ENCODE measurements around the gene SPATA6. TPM values are rescaled to one million over a fixed set of nuclear protein-coding genes. Genes with fewer than 3 reads are reported as not detected.
"Not testable (repeated sequence)": the region's sequence is repeated elsewhere in the genome, so short reads cannot be mapped to it uniquely, and the experiment has no call there.

SPATA6 gene
- total RNA-seq, 3 donors from 2014 or later (not counting 1 experiment from before 2014, with no cell fraction given), result 2.4 to 6.1 (median 3.5) TPM

DNA sequence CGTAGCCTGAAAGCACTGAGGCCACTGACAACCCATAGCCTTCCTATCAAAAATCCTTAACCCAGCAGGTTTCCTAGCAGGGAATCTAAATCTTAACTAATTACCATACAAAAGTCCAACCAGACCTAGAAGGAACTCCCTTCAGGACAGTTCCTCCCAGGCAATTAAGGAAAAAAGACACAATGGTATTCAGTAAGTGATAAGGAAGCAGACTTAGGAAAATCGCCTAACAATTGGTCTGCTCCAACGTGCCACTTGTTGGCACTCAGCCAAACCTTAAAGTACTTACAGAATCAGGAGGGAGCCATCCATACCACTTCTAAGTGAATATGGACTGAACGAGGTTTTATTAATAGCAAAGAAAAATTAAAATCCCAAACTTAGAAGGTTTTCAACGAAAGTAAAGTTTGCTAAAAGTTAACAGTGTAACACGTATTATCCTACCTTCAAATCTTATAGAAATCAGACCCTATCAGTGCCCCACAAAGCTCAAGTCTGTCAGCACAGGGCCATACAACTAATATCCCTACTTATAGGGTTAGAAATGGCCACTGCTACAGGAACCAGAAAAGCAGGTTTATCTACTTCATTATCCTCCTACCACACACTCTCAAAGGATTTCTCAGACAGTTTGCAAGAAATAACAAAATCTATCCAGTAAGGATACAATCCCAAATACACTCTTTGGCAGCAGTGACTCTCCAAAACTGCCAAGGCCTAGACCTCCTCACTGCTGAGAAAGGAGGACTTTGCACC is 29.0 kb downstream of the SPATA6 start:
- no peak overlapping the region for H3K27ac ChIP-seq (ENCODE audit: low read length)
- Mint-ChIP-seq H3K27ac (no peak overlapping the region), H3K4me3 (no peak overlapping the region), H3K27me3 (ENCODE audit: low read depth in 2 of 2) (no peaks in the 10 kb centered on the region), H3K4me1 (no peaks in the 10 kb centered on the region), H3K36me3 (no peaks in the 10 kb centered on the region), H3K9me3 (peaks cover 5 to 9% of the 10 kb centered on the region in 2 donors)
- H3K27me3 ChIP-seq (ENCODE audit: control insufficient read depth, insufficient read depth, low read length), result no peaks in the 10 kb centered on the region
- intact Hi-C loops (cut with micrococcal nuclease), result no loop called here
- WGBS (ENCODE audit: insufficient coverage), result 93% methylated on average over 4 of the region's 6 CpGs
- H3K4me3 ChIP-seq (ENCODE audit: low read length), result no peak overlapping the region
- H3K36me3 ChIP-seq (ENCODE audit: control insufficient read depth, insufficient read depth, low read length), result no peaks in the 10 kb centered on the region
- H3K9me3 ChIP-seq (ENCODE audit: control insufficient read depth, insufficient read depth, low read length), result peaks cover 8% of the 10 kb centered on the region
- TF ChIP-seq, protein P1, sequence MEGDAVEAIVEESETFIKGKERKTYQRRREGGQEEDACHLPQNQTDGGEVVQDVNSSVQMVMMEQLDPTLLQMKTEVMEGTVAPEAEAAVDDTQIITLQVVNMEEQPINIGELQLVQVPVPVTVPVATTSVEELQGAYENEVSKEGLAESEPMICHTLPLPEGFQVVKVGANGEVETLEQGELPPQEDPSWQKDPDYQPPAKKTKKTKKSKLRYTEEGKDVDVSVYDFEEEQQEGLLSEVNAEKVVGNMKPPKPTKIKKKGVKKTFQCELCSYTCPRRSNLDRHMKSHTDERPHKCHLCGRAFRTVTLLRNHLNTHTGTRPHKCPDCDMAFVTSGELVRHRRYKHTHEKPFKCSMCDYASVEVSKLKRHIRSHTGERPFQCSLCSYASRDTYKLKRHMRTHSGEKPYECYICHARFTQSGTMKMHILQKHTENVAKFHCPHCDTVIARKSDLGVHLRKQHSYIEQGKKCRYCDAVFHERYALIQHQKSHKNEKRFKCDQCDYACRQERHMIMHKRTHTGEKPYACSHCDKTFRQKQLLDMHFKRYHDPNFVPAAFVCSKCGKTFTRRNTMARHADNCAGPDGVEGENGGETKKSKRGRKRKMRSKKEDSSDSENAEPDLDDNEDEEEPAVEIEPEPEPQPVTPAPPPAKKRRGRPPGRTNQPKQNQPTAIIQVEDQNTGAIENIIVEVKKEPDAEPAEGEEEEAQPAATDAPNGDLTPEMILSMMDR (IDR thresholded peaks at IDR 0.05), result no peak
- H3K4me1 ChIP-seq (ENCODE audit: control insufficient read depth, insufficient read depth, low read length), result no peaks in the 10 kb centered on the region
- DNase-seq (no peak), ATAC-seq (no peak)

DNA sequence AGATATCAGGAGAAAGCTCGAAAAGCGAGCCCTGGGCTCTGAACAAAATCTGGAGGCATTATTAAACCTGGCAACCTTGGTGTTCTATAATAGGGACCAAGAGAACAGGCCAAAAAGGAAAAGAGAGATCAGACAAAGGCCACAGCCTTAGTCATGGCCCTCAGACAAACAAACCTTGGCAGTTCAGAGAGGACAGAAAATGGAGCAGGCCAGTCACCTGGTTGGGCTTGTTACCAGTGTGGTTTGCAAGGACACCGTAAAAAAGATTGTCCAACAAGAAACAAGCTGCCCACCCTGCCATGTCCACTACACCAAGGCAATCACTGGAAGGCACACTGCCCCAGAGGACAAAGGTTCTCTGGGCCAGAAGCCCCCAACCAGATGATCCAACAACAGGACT is 31.2 kb downstream of the SPATA6 start:
- H3K27me3 ChIP-seq (ENCODE audit: control insufficient read depth, insufficient read depth, low read length); ATAC-seq; H3K9me3 ChIP-seq (ENCODE audit: control insufficient read depth, insufficient read depth, low read length); H3K4me1 ChIP-seq (ENCODE audit: control insufficient read depth, insufficient read depth, low read length); H3K27ac Mint-ChIP-seq; intact Hi-C loops (cut with micrococcal nuclease); H3K4me1 Mint-ChIP-seq; DNase-seq; H3K36me3 Mint-ChIP-seq; H3K4me3 Mint-ChIP-seq; H3K27ac ChIP-seq (ENCODE audit: low read length); H3K4me3 ChIP-seq (ENCODE audit: low read length); H3K9me3 Mint-ChIP-seq; H3K36me3 ChIP-seq (ENCODE audit: control insufficient read depth, insufficient read depth, low read length); H3K27me3 Mint-ChIP-seq (ENCODE audit: low read depth in 2 of 2): not testable (repeated sequence)
- 100% methylated on average over 3 of the region's 3 CpGs for WGBS (ENCODE audit: insufficient coverage)

DNA sequence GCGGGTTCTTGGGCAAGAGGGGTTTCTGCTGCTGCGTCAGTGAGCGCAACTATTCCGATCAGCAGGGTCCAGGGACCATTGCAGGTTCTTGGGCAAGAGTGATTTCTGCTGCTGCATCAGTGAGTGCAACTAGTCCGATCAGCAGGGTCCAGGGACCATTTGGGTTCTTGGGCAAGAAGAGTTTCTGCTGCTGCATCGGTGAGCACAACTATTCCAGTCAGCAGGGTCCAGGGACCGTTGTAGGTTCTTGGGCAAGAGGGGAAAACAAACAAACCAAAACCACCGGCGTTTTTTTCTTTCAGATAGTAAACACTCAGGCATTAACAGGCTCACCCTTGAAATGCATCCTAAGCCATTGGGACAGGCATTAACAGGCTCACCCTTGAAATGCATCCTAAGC is 32.6 kb downstream of the SPATA6 start:
- Histone ChIP-seq H3K9me3 (ENCODE audit: control insufficient read depth, insufficient read depth, low read length) (peaks cover 8% of the 10 kb centered on the region), H3K4me3 (ENCODE audit: low read length) (no peak overlapping the region), H3K36me3 (ENCODE audit: control insufficient read depth, insufficient read depth, low read length) (no peaks in the 10 kb centered on the region), H3K4me1 (ENCODE audit: control insufficient read depth, insufficient read depth, low read length) (no peaks in the 10 kb centered on the region), H3K27ac (ENCODE audit: low read length) (no peak overlapping the region), H3K27me3 (ENCODE audit: control insufficient read depth, insufficient read depth, low read length) (no peaks in the 10 kb centered on the region)
- H3K27me3 Mint-ChIP-seq (ENCODE audit: low read depth in 2 of 2), result no peaks in the 10 kb centered on the region
- no peak for DNase-seq
- TF ChIP-seq, protein P1 (IDR thresholded peaks at IDR 0.05), result no peak
- H3K36me3 Mint-ChIP-seq, result no peaks in the 10 kb centered on the region
- H3K4me3 Mint-ChIP-seq, result no peak overlapping the region
- WGBS (ENCODE audit: insufficient coverage), result 91% methylated on average over 9 of the region's 9 CpGs
- ATAC-seq, result no peak
- intact Hi-C loops (cut with micrococcal nuclease), result no loop called here
- no peak overlapping the region for H3K27ac Mint-ChIP-seq
- H3K4me1 Mint-ChIP-seq, result no peaks in the 10 kb centered on the region
- H3K9me3 Mint-ChIP-seq, result peaks cover 5 to 9% of the 10 kb centered on the region in 2 donors

DNA sequence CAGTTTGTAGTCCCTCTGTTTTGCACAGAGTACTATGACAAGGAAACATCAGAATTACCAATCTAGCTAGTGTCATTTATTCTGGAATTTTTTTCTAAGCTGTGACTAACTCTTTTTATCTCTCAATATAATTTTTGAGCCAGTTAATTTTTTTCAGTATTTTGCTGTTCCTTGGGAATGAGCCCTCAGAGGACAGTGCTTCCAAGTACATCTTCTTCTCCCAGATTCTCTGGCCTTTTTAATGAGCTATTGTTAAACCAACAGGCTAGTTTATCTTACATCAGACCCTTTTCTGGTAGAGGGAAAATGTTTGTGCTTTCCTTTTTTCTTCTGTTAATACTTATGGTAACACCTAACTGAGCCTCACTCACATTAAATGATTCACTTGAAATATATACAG is 34.6 kb downstream of the SPATA6 start:
- H3K36me3 ChIP-seq (ENCODE audit: control insufficient read depth, insufficient read depth, low read length); H3K36me3 Mint-ChIP-seq; H3K27ac ChIP-seq (ENCODE audit: low read length); H3K9me3 ChIP-seq (ENCODE audit: control insufficient read depth, insufficient read depth, low read length); H3K4me1 ChIP-seq (ENCODE audit: control insufficient read depth, insufficient read depth, low read length); H3K4me3 Mint-ChIP-seq; ATAC-seq; H3K4me1 Mint-ChIP-seq; H3K9me3 Mint-ChIP-seq; DNase-seq; intact Hi-C loops (cut with micrococcal nuclease); H3K27ac Mint-ChIP-seq; H3K27me3 Mint-ChIP-seq (ENCODE audit: low read depth in 2 of 2); H3K4me3 ChIP-seq (ENCODE audit: low read length); H3K27me3 ChIP-seq (ENCODE audit: control insufficient read depth, insufficient read depth, low read length): not testable (repeated sequence)

DNA sequence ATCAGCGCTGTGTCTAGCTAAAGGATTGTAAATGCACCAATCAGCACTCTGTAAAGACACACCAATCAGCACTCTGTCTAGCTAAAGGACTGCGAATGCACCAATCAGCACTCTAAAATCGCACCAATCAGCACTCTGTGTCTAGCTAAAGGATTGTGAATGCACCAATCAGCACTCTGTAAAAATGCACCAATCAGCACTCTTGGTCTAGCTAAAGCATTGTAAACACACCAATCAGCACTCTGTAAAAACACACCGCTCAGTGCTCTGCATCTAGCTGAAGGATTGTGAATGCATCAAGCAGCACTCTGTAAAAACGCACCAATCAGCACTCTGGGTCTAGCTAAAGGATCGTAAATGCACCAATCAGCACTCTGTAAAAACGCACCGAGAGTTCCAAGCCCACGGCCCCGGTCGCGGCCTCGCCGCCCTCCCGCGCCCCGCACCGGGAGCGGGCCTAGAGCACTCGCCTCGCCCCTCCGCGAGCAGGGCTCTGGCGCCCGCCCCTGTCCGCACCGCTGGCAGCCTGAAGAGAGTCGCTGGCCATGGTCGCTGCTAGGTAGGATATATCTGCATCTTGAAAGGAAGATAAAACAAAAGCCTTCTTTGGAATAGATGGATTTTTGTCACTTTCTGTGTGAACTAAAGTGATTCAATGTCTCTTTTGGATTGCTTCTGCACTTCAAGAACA is 36.5 kb downstream of the SPATA6 start:
- not testable (repeated sequence) for H3K4me3 Mint-ChIP-seq
- ATAC-seq, result peak in 1 of 3 donors; percentile 41

More for the DNA sequence above, 36.5 kb downstream of the SPATA6 start:
- H3K27me3 Mint-ChIP-seq (ENCODE audit: low read depth in 2 of 2); H3K27ac Mint-ChIP-seq; H3K9me3 Mint-ChIP-seq; H3K4me3 ChIP-seq (ENCODE audit: low read length); DNase-seq; H3K36me3 ChIP-seq (ENCODE audit: control insufficient read depth, insufficient read depth, low read length); H3K4me1 Mint-ChIP-seq; H3K27me3 ChIP-seq (ENCODE audit: control insufficient read depth, insufficient read depth, low read length); intact Hi-C loops (cut with micrococcal nuclease); H3K4me1 ChIP-seq (ENCODE audit: control insufficient read depth, insufficient read depth, low read length); H3K9me3 ChIP-seq (ENCODE audit: control insufficient read depth, insufficient read depth, low read length); H3K27ac ChIP-seq (ENCODE audit: low read length); H3K36me3 Mint-ChIP-seq: not testable (repeated sequence)
- 95% methylated on average over 29 of the region's 29 CpGs for WGBS (ENCODE audit: insufficient coverage)
